Uterus (tissue), 2 donors: ENCODE measurements around the gene TRIAP1.

Experiments used
- CTCF ChIP-seq, 4 experiments: fragments of 200-600 bp in 2 of 4; fragments of 450-650 bp in 2 of 4; sonication (generic) in 2 of 4; IDR thresholded peaks; one replicate each; pipeline ENCODE4 v1.5.1; 2016 to 2019; ENCODE audit warnings: antibody characterized with exemption in 4 of 4, mild to moderate bottlenecking in 2 of 4, moderate library complexity in 1 of 4
- POLR2A ChIP-seq, 2 donors: fragments of 450-650 bp; IDR thresholded peaks; one replicate each; pipeline ENCODE4 v1.6.1; 2016; ENCODE audit warnings: antibody characterized with exemption in 2 of 2, mild to moderate bottlenecking in 1 of 2, moderate library complexity in 1 of 2

DNA sequence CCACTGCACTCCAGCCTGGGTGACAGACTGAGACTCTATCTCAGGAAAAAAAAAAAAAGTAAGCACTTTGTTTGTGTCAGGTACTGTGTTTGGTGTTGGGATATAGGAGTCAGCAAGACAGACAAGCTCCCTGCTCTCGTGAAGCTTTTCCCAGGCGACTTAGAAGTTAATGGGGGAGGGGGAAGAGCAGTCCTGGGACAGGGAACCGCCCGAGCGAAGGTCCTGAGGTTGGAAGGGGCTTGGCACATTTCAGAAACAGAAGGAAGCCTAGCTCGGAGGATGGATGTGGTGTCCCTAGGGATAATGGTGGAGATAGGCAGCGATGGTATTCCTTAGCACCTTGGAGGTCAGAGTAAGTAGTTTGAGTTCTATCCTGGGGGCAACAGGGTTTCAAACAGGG is 16.8 kb downstream of the TRIAP1 start:
- no peak for TF ChIP-seq CTCF (IDR thresholded peaks at IDR 0.05)
- TF ChIP-seq POLR2A (IDR thresholded peaks at IDR 0.05) = no peak
